Measurements from ENCODE around the gene FUCA1.
A peak's percentile ranks its signal among the peaks of the same experiment; 100 is the strongest.

The FUCA1 gene

DNA sequence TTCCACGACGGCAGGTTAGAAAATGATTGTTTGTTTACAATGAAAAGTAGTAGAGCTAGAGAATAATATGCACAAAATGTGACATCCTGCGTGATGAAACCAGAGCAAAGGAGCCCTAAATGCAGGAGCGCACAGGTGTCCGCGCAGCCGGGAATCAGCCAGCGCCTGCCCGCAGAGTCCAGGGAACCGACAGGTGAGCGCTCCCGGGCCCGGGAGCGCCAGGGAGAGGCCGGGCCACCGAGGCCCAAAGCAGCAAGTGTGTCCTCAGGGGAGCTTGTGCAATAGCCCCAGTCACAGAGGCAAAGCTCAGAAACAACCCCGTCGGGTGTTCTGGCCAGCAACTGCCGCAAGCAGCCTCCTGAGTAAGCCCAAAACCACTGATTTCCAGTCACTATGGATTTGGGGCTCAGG, 66.7 kb downstream of the FUCA1 start:
- no peak for DNase-seq (ENCODE audit: low read depth)

DNA sequence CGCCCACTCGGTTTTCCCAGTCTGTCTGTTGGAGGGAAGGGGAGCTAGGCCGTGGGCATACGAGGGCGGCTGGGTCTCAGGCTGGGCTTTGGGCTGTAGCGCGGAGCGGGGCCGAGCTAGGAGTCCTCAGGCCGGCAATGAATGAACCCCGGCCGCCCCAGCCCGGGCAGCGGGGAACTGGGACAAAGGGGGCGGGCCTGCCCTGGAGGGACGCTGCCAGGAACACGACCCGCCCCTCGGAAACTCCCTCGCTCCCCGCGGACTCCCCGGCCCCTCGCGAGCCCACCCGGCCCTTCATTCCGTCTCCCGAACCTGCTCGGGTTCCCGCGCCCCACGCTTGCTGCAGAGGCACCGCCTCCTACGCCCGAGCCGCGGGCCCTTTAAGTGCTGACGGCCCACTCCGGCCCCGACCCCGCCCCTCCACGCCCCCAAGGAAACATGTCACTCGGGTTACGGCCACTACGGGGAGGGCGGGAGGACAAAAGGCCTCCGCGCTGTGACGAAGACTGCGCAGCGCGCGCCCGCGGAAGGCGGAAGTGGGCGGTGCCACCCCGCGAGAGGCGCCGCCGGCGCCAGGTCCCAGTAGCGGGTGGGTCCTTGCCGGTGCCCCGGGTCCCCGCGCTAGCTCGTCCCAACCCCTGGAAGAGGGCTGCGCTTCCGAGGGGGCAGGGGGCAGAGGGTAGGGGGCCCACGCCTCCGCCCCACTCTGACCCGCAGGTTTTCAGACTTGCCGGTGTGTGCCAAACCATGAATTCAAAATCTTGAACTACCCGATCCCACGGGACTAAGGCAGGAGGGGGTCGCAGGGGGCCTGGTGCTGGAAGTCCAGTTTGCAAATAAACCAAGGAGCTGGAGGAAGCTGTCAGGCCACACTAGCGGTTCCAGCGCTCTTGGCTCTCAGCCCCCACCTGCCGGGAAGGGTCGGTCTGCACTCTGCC, 67.4 kb downstream of the FUCA1 start, which contains the start of gene GALE:
TSS of gene GALE (minus strand) at position 355 of the 938 bp plus-strand sequence. CDS start 1,747 bp downstream, outside the sequence.
- peak; percentile 54 for DNase-seq (ENCODE audit: low read depth)

DNA sequence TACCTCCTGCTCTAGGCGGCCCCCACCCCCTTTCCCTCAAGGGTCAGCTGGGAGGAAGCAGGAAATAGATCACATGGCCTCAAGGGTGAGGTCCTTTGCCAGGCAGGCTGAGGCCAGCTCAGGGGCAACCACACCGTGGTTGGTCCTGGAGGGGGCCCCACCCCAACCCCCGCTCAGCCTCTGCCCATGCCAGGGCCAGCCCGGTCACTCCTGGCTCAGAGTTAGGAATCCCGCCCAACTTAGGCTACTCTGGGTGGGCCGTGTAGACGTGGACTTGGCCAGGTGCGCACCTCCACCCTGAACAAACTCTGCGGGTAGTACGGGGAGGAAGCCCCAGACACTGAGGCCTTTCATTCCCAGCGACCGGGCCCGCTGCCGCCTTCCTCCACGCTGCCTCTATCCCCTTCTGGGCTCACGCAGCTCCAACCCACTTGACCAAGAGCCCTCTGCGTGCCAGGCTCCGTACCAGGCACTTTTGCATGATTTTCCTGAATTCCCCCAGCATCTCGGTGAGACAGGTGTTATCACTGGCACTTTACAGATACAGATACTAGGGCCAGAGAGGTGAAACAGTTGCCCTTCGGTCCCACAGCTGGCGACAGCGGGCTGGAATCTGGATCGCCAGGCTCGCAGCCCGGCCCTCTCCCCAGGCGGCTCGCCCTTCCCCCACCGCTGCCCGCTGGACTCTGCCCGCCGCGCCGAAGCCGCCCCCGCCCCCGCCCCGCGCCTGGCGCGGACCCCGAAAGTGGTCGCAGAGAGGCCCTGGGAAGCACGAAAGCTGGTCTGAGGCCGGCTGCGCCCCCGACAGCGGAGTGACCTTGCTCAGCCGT, 68.3 kb downstream of the FUCA1 start:
- DNase-seq (ENCODE audit: low read depth) = no peak

DNA sequence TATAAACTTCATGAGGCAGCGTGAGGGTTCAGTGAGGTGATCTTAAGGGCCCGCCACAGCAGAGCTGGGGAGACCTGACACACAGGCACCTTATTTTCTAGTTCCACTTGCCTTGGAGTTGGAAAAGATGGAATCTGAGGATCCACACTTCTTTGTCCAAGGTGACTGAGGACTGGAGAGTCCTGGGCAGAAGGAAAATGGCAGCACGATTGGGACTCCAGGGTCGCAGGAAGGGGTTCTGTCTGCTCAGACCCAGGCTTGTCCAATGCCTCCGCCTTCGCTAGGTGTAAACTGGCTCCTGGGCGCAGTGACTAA, 68.9 kb downstream of the FUCA1 start:
- no peak for DNase-seq (ENCODE audit: low read depth)

DNA sequence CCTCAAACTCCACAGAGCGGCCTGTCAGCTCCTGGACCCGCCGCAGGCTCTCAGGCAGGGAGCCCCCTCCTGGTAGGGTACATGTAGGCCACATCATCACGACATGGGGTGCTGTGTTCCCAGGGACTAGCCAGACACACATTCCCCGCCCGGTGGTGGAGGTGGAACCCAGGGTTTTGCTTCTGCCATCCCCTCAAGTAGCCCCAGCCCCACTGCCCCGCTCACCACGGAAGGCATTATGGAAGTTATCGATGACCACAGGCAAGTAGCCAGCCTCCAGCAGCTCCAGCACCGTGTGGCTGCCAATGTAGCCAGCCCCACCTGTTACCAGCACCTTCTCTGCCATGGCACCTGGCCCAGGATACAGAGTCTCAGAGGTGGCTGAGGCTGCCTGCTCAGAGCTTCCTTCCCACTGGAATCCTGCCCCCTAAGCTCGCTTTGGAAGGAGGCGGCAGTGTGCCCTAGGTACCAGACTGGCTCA, 69.4 kb downstream of the FUCA1 start:
- DNase-seq (ENCODE audit: low read depth) = no peak

DNA sequence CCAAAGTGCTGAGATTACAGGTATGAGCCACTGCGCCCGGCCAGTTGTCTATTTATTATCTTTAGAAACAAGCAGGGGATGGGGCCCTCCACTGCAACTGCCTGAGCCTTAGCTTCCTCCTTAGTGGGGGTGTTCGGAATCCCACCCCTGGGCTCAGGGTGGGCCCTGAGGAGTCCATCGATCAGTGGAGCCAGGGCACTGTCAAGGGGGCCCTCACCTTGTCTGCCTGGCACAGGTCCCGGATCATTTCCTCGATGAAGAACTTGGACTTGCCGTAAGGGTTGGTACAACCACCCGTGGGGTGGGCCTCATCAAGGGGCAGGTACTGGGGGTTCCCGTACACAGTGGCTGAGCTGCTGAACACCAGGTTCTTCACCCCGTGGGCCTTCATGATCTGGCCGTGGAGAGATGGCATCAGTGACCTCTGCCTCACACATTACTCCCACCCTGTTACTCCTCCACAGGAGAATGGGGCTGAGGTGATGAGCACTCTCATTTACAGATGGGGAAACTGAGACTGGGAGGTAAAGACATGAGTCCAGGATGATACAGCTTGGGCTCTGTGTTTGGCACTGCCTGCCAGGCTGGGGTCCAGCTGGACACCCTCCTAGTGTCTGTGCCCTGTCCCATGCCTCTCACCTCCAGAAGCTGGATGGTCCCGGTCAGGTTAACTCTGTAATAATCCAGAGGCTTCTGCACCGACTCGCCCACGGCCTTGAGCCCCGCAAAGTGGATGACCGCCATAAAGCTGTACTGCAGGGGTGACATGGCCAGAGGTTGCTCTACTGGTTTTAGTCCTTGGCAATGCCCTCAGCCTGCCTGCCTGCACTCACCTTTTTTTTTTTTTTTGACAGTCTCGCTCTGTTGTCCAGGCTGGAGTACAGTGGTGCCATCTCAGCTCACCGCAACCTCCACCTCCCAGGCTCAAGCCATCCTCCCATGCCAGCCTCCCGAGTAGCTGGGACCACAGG, 70.3 kb downstream of the FUCA1 start:
- no peak for DNase-seq (ENCODE audit: low read depth)

- no peak for DNase-seq (ENCODE audit: low read depth)
These were observed 71.4 kb downstream of the FUCA1 start for GRCh38 chr1:23796466-23797271.

- DNase-seq (ENCODE audit: low read depth) = no peak
These were observed 72.2 kb downstream of the FUCA1 start for GRCh38 chr1:23795676-23796465.

All from GM04503 (cell line).